UCSD-AML1 (cell line): ENCODE measurements around the gene CFAP299.
A peak's percentile ranks its signal among the peaks of the same experiment; 100 is the strongest.
"Not testable (repeated sequence)": the region's sequence is repeated elsewhere in the genome, so short reads cannot be mapped to it uniquely, and the experiment has no call there.

ENCODE experiments used
- DNase-seq: peaks from one replicate; lab custom pipeline; 2025; ENCODE audit not compliant: unreplicated experiment; lab: John Stamatoyannopoulos, UW

The CFAP299 gene

GRCh38 chr4:80335554-80336358 lies at the start of gene CFAP299:
Gene CFAP299 (plus strand): TSS chr4:80335730.
- DNase-seq: peak; percentile 61

- no peak for DNase-seq
These were observed 49.1 kb upstream of the CFAP299 start for GRCh38 chr4:80286451-80286850.

- DNase-seq: not testable (repeated sequence)
These were observed 44.9 kb upstream of the CFAP299 start for GRCh38 chr4:80290665-80291064.

GRCh38 chr4:80294206-80294605 lies 41.3 kb upstream of the CFAP299 start:
- DNase-seq: no peak

- no peak for DNase-seq
These were observed 40.2 kb upstream of the CFAP299 start for GRCh38 chr4:80295336-80295735.

- DNase-seq: no peak
These were observed 39.7 kb upstream of the CFAP299 start for GRCh38 chr4:80295826-80296225.

GRCh38 chr4:80301884-80302283 lies 33.6 kb upstream of the CFAP299 start:
- DNase-seq: no peak

GRCh38 chr4:80302616-80303223 lies 32.8 kb upstream of the CFAP299 start:
- no peak for DNase-seq

GRCh38 chr4:80305466-80305865 lies 30.1 kb upstream of the CFAP299 start:
- DNase-seq: no peak

GRCh38 chr4:80306260-80306659 lies 29.3 kb upstream of the CFAP299 start:
- no peak for DNase-seq

GRCh38 chr4:80307183-80307735 lies 28.3 kb upstream of the CFAP299 start:
- no peak for DNase-seq

- no peak for DNase-seq
These were observed 27.6 kb upstream of the CFAP299 start for GRCh38 chr4:80307774-80308465.

- DNase-seq: no peak
These were observed 27.1 kb upstream of the CFAP299 start for GRCh38 chr4:80308466-80308822.

GRCh38 chr4:80309294-80310004 lies 26.1 kb upstream of the CFAP299 start:
- DNase-seq: no peak

GRCh38 chr4:80311130-80311529 lies 24.4 kb upstream of the CFAP299 start:
- no peak for DNase-seq

- DNase-seq: no peak
These were observed 23.4 kb upstream of the CFAP299 start for GRCh38 chr4:80312124-80312523.

- no peak for DNase-seq
These were observed 21.9 kb upstream of the CFAP299 start for GRCh38 chr4:80313627-80314026.

- DNase-seq: not testable (repeated sequence)
These were observed 19.7 kb upstream of the CFAP299 start for GRCh38 chr4:80315848-80316247.

- DNase-seq: no peak
These were observed 14.2 kb upstream of the CFAP299 start for GRCh38 chr4:80321341-80321740.

- no peak for DNase-seq
These were observed 13.8 kb upstream of the CFAP299 start for GRCh38 chr4:80321776-80322175.

GRCh38 chr4:80322716-80323115 lies 12.8 kb upstream of the CFAP299 start:
- DNase-seq: peak; percentile 6
